HepG2 (cell line): ENCODE results near the gene ABO. TPM values are rescaled to one million over a fixed set of nuclear protein-coding genes. Genes with fewer than 3 reads are reported as not detected.

Experiments used
- ASH2L ChIP-seq: fragments of 300-600, 200-600 bp; sonication (generic); IDR thresholded peaks from 2 replicates; pipeline ENCODE4 v1.7.0; 2017; ENCODE audit warnings: low read depth, mild to moderate bottlenecking, moderate library complexity, mixed read lengths, low read length; ENCODE audit not compliant: insufficient read length
- FOXO1 ChIP-seq: sonication (generic); formaldehyde crosslinking; IDR thresholded peaks from 2 replicates; pipeline ENCODE4 v1.4.0; 2020; ENCODE audit warnings: missing genetic modification reagents
- KDM3A ChIP-seq: IDR thresholded peaks from 2 replicates; pipeline ENCODE4 v1.6.1; 2018; ENCODE audit warnings: low read depth, missing compliant biosample characterization
- KDM5A ChIP-seq: fragments of 200-600 bp; sonication (generic); IDR thresholded peaks from 2 replicates; pipeline ENCODE4 v1.7.0; 2018; ENCODE audit warnings: antibody characterized with exemption, mild to moderate bottlenecking, low read length, borderline replicate concordance
- KLF15 ChIP-seq: sonication (generic); formaldehyde crosslinking; IDR thresholded peaks from 2 replicates; pipeline ENCODE4 v1.8.1; 2023; ENCODE audit warnings: borderline replicate concordance, mild to moderate bottlenecking, inconsistent platforms, missing genetic modification reagents, mixed read lengths
- MEIS2 ChIP-seq: sonication (generic); formaldehyde crosslinking; IDR thresholded peaks from 2 replicates; pipeline ENCODE4 v1.9.0; 2021; ENCODE audit warnings: mild to moderate bottlenecking, missing genetic modification reagents
- MXD4 ChIP-seq: IDR thresholded peaks from 2 replicates; pipeline ENCODE4 v1.6.1; 2016; ENCODE audit warnings: mild to moderate bottlenecking, missing biosample characterization, missing genetic modification reagents
- NONO ChIP-seq, 2 experiments: fragments of 450-650 bp in 1 of 2; sonication (generic) in 1 of 2; formaldehyde crosslinking in 1 of 2; IDR thresholded peaks in 1 of 2; conservative IDR thresholded peaks in 1 of 2; 2 replicates each; pipeline versions ENCODE4 v1.6.1 to v1.8.0; 2017 to 2022; ENCODE audit warnings: mild to moderate bottlenecking in 1 of 2, missing genetic modification reagents in 1 of 2, moderate library complexity in 1 of 2
- PHF8 ChIP-seq: sonication (generic); formaldehyde crosslinking; IDR thresholded peaks from 2 replicates; pipeline ENCODE4 v1.5.0; 2020; ENCODE audit warnings: missing genetic modification reagents
- PITX1 ChIP-seq: sonication (generic); formaldehyde crosslinking; IDR thresholded peaks from 2 replicates; pipeline ENCODE4 v1.5.1; 2020; ENCODE audit warnings: mild to moderate bottlenecking, missing genetic modification reagents
- SSRP1 ChIP-seq: IDR thresholded peaks from 2 replicates; pipeline ENCODE4 v1.6.1; 2016; ENCODE audit warnings: control low read depth
- U2AF1 ChIP-seq: fragments of 200-400 bp; formaldehyde crosslinking; optimal IDR thresholded peaks from 2 replicates; pipeline ENCODE3; 2017; ENCODE audit warnings: mild to moderate bottlenecking, low read depth, low read length
- ZNF562 ChIP-seq: sonication (generic); formaldehyde crosslinking; IDR thresholded peaks from 2 replicates; pipeline ENCODE4 v1.8.0; 2022; ENCODE audit warnings: missing genetic modification reagents, borderline replicate concordance
- ZSCAN31 ChIP-seq: sonication (generic); formaldehyde crosslinking; IDR thresholded peaks from 2 replicates; pipeline ENCODE4 v1.5.0; 2020; ENCODE audit warnings: low read depth, mild to moderate bottlenecking, missing genetic modification reagents
- polyA plus RNA-seq, 8 experiments: library from polyadenylated mRNA; depleted of rRNA in 3 of 8; stranded (reverse) in 7 of 8; unstranded in 1 of 8; fragments of >200 nt; fragmentation: Illumina TruSeq in 4 of 8; extraction: Trizol in 4 of 8; gene quantifications; 2 replicates each; pipeline versions ENCODE4 v1.2.1 to v1.2.3, GENCODE V29; 2011 to 2016; ENCODE audit warnings: low read depth in 4 of 8, missing spikeins in 1 of 8, mixed read lengths in 1 of 8; ENCODE audit not compliant: insufficient read depth in 1 of 8
- total RNA-seq, 5 experiments: library from RNA; depleted of rRNA; stranded (reverse); fragments of >200 nt; fragmentation: Illumina TruSeq; extraction: Trizol; gene quantifications; 2 replicates each; pipeline ENCODE4 v1.2.3, GENCODE V29; 2016; ENCODE audit warnings: low read depth in 1 of 5
- TF ChIP-seq, protein P1 (sequence below): sonication (generic); formaldehyde crosslinking; IDR thresholded peaks from 2 replicates; pipeline ENCODE4; 2020; ENCODE audit warnings: missing genetic modification reagents, mild to moderate bottlenecking, borderline replicate concordance
- TF ChIP-seq, protein P2 (sequence below): sonication (generic); formaldehyde crosslinking; IDR thresholded peaks from 2 replicates; pipeline ENCODE4 v1.5.0; 2020; ENCODE audit warnings: missing genetic modification reagents
- TF ChIP-seq, protein P3 (sequence below): IDR thresholded peaks from 2 replicates; pipeline ENCODE4 v1.6.1; 2018; ENCODE audit warnings: missing genetic modification reagents, mild to moderate bottlenecking, missing compliant biosample characterization
- TF ChIP-seq, protein P4 (sequence below): sonication (generic); formaldehyde crosslinking; IDR thresholded peaks from 2 replicates; pipeline ENCODE4 v1.5.1; 2020; ENCODE audit warnings: mild to moderate bottlenecking, moderate library complexity, missing genetic modification reagents
- TF ChIP-seq, protein P5 (sequence below): IDR thresholded peaks from 2 replicates; pipeline ENCODE4 v1.6.1; 2016; ENCODE audit warnings: low read depth

Gene ABO
- total and polyA plus RNA-seq, 2 of the 13 experiments (the other 11 are each of a cell fraction or from before 2014, with no cell fraction given) = not detected

DNA sequence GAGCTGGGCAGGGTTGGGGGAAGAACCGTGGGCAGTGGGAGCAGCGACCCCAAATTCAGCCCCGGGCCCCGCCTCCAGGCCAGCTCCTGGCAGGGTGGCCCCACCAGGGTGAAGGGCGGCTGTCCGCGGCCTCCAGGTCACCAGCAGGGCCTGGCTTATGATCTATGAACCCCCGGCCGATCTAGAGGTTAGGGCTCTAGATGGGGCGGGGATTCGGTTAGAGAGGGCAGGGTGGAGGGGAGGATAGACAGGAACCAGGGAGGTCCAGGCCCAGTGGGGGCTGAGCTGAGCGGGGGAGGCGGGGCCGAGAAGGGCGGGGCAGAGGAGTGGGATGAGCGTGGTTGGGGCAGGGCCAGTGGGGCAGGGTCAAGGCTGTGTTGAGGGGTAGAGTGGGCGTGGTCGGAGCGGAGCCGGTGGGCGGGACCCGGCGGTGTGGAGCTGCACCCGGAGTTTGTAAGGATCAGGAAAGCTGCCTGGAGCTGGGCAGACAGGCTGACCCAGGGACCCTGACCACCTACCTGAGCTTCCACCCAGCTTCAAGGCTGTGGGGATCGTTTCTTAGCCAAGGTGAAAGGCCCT is 36.6 kb downstream of the ABO start (continued):
- TF ChIP-seq, protein P1, sequence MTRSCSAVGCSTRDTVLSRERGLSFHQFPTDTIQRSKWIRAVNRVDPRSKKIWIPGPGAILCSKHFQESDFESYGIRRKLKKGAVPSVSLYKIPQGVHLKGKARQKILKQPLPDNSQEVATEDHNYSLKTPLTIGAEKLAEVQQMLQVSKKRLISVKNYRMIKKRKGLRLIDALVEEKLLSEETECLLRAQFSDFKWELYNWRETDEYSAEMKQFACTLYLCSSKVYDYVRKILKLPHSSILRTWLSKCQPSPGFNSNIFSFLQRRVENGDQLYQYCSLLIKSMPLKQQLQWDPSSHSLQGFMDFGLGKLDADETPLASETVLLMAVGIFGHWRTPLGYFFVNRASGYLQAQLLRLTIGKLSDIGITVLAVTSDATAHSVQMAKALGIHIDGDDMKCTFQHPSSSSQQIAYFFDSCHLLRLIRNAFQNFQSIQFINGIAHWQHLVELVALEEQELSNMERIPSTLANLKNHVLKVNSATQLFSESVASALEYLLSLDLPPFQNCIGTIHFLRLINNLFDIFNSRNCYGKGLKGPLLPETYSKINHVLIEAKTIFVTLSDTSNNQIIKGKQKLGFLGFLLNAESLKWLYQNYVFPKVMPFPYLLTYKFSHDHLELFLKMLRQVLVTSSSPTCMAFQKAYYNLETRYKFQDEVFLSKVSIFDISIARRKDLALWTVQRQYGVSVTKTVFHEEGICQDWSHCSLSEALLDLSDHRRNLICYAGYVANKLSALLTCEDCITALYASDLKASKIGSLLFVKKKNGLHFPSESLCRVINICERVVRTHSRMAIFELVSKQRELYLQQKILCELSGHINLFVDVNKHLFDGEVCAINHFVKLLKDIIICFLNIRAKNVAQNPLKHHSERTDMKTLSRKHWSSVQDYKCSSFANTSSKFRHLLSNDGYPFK (CRISPR knock-in tag) = no peak
- no peak for TF ChIP-seq MEIS2
- no peak for TF ChIP-seq ZSCAN31 (CRISPR knock-in tag)
- TF ChIP-seq KLF15 (CRISPR knock-in tag) = no peak
- TF ChIP-seq KDM5A = no peak
- TF ChIP-seq, protein P2, sequence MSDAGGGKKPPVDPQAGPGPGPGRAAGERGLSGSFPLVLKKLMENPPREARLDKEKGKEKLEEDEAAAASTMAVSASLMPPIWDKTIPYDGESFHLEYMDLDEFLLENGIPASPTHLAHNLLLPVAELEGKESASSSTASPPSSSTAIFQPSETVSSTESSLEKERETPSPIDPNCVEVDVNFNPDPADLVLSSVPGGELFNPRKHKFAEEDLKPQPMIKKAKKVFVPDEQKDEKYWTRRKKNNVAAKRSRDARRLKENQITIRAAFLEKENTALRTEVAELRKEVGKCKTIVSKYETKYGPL (CRISPR knock-in tag) = no peak
- TF ChIP-seq MXD4 (CRISPR knock-in tag) = peak; percentile 27; the same call in 1 of the 2 replicates
- TF ChIP-seq ZNF562 = no peak
- TF ChIP-seq, protein P3, sequence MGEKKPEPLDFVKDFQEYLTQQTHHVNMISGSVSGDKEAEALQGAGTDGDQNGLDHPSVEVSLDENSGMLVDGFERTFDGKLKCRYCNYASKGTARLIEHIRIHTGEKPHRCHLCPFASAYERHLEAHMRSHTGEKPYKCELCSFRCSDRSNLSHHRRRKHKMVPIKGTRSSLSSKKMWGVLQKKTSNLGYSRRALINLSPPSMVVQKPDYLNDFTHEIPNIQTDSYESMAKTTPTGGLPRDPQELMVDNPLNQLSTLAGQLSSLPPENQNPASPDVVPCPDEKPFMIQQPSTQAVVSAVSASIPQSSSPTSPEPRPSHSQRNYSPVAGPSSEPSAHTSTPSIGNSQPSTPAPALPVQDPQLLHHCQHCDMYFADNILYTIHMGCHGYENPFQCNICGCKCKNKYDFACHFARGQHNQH = no peak
- no peak for TF ChIP-seq SSRP1 (CRISPR knock-in tag)
- TF ChIP-seq PHF8 (CRISPR knock-in tag) = 0 out of 2 replicates have a peak, but pooled peaks have one; percentile 31
- TF ChIP-seq, protein P4, sequence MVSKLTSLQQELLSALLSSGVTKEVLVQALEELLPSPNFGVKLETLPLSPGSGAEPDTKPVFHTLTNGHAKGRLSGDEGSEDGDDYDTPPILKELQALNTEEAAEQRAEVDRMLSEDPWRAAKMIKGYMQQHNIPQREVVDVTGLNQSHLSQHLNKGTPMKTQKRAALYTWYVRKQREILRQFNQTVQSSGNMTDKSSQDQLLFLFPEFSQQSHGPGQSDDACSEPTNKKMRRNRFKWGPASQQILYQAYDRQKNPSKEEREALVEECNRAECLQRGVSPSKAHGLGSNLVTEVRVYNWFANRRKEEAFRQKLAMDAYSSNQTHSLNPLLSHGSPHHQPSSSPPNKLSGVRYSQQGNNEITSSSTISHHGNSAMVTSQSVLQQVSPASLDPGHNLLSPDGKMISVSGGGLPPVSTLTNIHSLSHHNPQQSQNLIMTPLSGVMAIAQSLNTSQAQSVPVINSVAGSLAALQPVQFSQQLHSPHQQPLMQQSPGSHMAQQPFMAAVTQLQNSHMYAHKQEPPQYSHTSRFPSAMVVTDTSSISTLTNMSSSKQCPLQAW = no peak; the same call in 1 of the 2 replicates
- peak; percentile 24 for TF ChIP-seq ASH2L
- TF ChIP-seq PITX1 = peak; percentile 41; the same call in 1 of the 2 replicates
- no peak for TF ChIP-seq U2AF1
- no peak for TF ChIP-seq KDM3A (CRISPR knock-in tag)
- no peak for TF ChIP-seq FOXO1 (CRISPR knock-in tag)
- TF ChIP-seq, protein P5, sequence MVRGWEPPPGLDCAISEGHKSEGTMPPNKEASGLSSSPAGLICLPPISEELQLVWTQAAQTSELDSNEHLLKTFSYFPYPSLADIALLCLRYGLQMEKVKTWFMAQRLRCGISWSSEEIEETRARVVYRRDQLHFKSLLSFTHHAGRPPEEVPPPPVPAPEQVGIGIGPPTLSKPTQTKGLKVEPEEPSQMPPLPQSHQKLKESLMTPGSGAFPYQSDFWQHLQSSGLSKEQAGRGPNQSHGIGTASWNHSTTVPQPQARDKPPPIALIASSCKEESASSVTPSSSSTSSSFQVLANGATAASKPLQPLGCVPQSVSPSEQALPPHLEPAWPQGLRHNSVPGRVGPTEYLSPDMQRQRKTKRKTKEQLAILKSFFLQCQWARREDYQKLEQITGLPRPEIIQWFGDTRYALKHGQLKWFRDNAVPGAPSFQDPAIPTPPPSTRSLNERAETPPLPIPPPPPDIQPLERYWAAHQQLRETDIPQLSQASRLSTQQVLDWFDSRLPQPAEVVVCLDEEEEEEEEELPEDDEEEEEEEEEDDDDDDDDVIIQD (CRISPR knock-in tag) = peak; percentile 29; the same call in 1 of the 2 replicates
- TF ChIP-seq NONO (IDR thresholded peaks at IDR 0.05) = no peak
- 0 out of 2 replicates have a peak, but pooled peaks have one; percentile 43 for TF ChIP-seq NONO (CRISPR knock-in tag; conservative IDR thresholded peaks at IDR 0.05)
